HFFc6 (cell line): Measurements from ENCODE around the gene NDUFB2. TPM values are rescaled to one million over a fixed set of nuclear protein-coding genes. Genes with fewer than 3 reads are reported as not detected.

ENCODE experiments used
- DNase-seq: peaks from one replicate; pipeline ENCODE4 v3.0.0-alpha.2; 2018
- H3K27ac Mint-ChIP-seq: 2 replicates; pipeline ENCODE4 v1.8.0; 2020; ENCODE audit warnings: mild to moderate bottlenecking, mixed read lengths
- H3K27me3 Mint-ChIP-seq: 2 replicates; pipeline ENCODE4 v1.8.0; 2021; ENCODE audit warnings: mild to moderate bottlenecking, moderate library complexity, mixed read lengths; ENCODE audit not compliant: insufficient read depth
- H3K36me3 Mint-ChIP-seq: 2 replicates; pipeline ENCODE4 v1.8.0; 2021; ENCODE audit warnings: low read depth, mixed read lengths
- H3K4me1 Mint-ChIP-seq: 2 replicates; pipeline ENCODE4 v1.8.0; 2020; ENCODE audit warnings: low read depth, mixed read lengths
- H3K4me3 Mint-ChIP-seq: 2 replicates; pipeline ENCODE4 v1.8.0; 2020; ENCODE audit warnings: mild to moderate bottlenecking, moderate library complexity, mixed read lengths
- H3K9me3 Mint-ChIP-seq: 2 replicates; pipeline ENCODE4 v1.8.0; 2020; ENCODE audit warnings: mild to moderate bottlenecking, mixed read lengths
- total RNA-seq, 6 experiments: library from RNA; stranded (reverse); fragmentation: NEBNext Ultra II Directional; extraction: Animal tissue kit (Norgen Biotek cat#: 25700); gene quantifications; 2 replicates in 1 of 6; 3 replicates in 5 of 6; pipeline ENCODE4 v1.2.3, GENCODE V29; 2021
- TF ChIP-seq, protein P1 (sequence below): fragments of 200-600 bp; sonication (generic); IDR thresholded peaks from 2 replicates; pipeline ENCODE4 v1.5.0; 2021; ENCODE audit warnings: antibody characterized with exemption, mild to moderate bottlenecking

NDUFB2 gene
- total RNA-seq, 6 experiments from 2014 or later = 176 to 254 (median 205) TPM

DNA sequence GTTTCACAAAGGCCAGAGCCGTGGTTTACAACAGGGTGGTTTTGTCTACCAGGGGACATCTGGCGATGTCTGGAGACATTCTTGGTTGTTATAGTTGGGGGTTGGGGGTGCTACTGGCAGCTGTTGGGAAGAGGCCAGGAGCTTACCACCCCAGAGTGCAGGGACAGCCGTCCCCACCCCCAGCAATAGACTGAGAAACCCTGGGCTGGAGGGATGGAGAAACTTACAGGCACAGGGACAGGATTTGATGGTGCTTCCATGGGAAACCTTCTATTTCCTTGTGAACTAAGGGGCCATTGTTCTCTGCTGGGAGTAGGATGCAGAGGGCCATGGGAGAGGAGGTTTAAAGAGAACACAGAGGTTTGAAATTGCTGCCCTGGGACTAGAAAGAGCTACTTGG lies 12.9 kb upstream of the NDUFB2 start:
- H3K9me3 Mint-ChIP-seq = no peaks in the 10 kb centered on the region
- H3K4me3 Mint-ChIP-seq = no peak overlapping the region
- H3K36me3 Mint-ChIP-seq = peaks cover 12% of the 10 kb centered on the region

DNA sequence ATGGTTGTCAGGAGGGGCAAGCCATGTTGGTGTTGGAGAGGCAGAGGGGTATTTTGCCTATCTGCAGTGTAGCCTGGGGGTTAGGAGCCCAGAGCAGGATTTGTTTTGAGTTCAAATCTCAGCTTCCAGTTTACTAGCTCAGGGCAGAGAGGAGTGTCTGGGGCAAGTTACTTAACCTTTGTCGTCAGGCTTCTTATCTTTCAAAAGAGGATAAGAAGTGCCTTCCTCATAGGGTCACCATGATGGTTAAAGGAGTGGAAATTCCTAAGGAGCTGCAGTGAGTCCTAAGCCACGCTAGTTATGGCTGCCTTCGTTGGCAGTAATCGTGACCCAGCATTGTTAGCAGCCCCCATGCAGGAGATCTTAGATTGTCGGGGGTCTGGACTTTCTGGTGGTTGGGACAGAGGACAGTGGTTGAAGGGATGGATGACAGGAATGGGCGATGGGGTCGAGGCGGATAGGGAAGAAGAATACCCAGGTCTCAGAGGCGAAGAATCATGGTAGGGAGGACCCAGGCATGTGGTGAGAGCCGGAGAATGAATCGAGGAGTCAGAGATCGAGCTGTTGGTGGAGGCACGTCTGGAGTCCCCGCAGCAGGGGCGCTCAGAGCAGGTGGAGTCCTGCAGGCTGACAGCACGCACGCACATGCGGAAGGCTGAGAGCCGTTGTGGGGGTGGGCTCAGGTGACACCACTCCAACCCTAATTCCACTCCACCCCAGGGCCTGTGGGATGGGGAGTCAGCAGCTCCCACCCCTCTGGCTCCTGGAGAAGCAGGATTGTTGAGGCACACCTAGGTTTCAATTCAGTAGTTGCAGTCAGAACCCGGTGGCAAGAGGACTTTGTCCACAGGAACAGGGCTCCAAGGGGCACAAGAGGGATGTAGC lies 12.2 kb upstream of the NDUFB2 start:
- TF ChIP-seq, protein P1, sequence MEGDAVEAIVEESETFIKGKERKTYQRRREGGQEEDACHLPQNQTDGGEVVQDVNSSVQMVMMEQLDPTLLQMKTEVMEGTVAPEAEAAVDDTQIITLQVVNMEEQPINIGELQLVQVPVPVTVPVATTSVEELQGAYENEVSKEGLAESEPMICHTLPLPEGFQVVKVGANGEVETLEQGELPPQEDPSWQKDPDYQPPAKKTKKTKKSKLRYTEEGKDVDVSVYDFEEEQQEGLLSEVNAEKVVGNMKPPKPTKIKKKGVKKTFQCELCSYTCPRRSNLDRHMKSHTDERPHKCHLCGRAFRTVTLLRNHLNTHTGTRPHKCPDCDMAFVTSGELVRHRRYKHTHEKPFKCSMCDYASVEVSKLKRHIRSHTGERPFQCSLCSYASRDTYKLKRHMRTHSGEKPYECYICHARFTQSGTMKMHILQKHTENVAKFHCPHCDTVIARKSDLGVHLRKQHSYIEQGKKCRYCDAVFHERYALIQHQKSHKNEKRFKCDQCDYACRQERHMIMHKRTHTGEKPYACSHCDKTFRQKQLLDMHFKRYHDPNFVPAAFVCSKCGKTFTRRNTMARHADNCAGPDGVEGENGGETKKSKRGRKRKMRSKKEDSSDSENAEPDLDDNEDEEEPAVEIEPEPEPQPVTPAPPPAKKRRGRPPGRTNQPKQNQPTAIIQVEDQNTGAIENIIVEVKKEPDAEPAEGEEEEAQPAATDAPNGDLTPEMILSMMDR = no peak
- no peak overlapping the region for H3K27ac Mint-ChIP-seq
- no peak for DNase-seq
- no peak overlapping the region for H3K4me3 Mint-ChIP-seq
- no peaks in the 10 kb centered on the region for H3K9me3 Mint-ChIP-seq
- no peaks in the 10 kb centered on the region; the same call in 1 of the 2 replicates for H3K27me3 Mint-ChIP-seq
- peaks cover 8% of the 10 kb centered on the region for H3K36me3 Mint-ChIP-seq
- no peaks in the 10 kb centered on the region for H3K4me1 Mint-ChIP-seq

More for the DNA sequence above, 12.9 kb upstream of the NDUFB2 start:
- no peaks in the 10 kb centered on the region; the same call in 1 of the 2 replicates for H3K27me3 Mint-ChIP-seq
- H3K4me1 Mint-ChIP-seq = no peaks in the 10 kb centered on the region
- TF ChIP-seq, protein P1 = no peak
- H3K27ac Mint-ChIP-seq = no peak overlapping the region
- DNase-seq = no peak

DNA sequence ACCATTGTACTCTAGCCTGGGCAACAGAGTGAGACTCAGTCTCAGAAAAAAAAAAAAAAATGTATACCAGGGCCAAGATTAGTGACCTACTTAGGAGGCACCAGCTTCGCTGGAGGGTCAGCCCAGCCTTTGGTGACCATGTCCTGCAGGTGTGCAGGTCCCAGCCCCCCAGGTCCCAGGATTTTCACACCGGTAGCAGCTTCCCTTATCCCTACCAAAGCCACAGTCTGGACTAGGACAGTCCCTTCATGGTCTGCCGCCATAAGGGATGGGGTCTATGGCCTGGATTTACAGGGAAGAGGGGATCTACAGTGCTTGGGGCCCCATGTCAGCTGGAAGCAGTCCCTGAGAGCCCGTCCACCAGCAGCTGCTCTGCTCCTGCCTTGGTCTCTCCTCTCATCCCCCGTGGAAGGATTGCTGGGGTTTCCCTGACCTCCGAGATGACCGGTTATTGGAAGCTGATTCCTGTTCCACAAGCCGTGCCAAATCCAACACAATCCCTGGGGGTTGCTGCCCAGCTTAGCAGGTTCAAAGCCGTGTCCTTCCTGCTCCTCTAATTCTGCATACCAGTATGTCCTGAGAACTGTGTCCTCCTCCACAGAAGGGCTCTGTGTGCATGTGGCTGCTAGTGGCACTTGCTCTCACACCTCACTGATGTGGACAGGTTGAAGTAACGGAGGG lies 11.0 kb upstream of the NDUFB2 start:
- TF ChIP-seq, protein P1 = no peak
- H3K27me3 Mint-ChIP-seq = no peaks in the 10 kb centered on the region; the same call in 1 of the 2 replicates
- H3K36me3 Mint-ChIP-seq = peaks cover 6% of the 10 kb centered on the region
- no peak for DNase-seq
- no peaks in the 10 kb centered on the region for H3K4me1 Mint-ChIP-seq
- no peak overlapping the region for H3K27ac Mint-ChIP-seq
- no peaks in the 10 kb centered on the region for H3K9me3 Mint-ChIP-seq
- no peak overlapping the region for H3K4me3 Mint-ChIP-seq

DNA sequence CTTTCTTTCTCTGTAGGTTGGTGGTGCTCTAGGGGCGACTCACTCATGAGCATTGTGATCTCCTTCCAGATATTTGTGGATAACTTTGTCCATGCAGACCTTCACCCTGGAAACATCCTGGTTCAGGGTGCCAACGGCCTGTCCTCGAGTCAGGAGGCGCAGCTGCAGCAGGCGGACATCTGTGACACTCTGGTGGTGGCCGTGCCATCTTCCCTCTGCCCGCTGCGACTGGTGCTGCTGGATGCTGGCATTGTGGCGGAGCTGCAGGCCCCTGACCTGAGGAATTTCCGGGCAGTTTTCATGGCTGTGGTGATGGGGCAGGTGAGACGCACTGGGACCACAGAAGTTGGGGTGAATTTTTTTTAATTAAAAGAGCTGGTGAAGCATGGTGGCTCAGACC lies 9.6 kb upstream of the NDUFB2 start:
- Mint-ChIP-seq H3K36me3 (no peaks in the 10 kb centered on the region), H3K4me3 (no peak overlapping the region), H3K4me1 (no peaks in the 10 kb centered on the region), H3K27me3 (no peaks in the 10 kb centered on the region; the same call in 1 of the 2 replicates), H3K9me3 (no peaks in the 10 kb centered on the region), H3K27ac (no peak overlapping the region)
- DNase-seq = no peak
- TF ChIP-seq, protein P1 = no peak

DNA sequence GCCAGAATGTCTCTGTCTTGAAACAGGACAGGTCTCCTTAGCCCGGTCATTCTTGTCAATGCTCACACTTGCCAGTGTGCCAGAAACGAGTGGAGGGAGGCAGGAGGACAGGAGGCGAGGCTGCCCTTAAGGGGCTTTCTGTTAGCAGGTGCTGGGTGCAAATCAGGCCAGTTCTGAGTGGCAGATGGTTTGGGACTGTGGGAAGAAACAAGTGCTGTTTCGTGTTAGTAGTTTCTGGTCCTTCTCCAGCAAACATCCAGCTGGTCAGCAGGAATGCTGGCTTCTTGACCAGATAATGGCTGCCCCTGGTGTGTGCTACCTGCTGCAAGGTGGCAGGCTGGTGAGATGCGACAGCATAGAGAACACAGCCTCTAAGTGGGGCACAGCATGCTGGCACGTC lies 8.2 kb upstream of the NDUFB2 start:
- Mint-ChIP-seq H3K9me3 (no peaks in the 10 kb centered on the region), H3K4me1 (no peaks in the 10 kb centered on the region), H3K27ac (no peak overlapping the region), H3K36me3 (no peaks in the 10 kb centered on the region), H3K27me3 (no peaks in the 10 kb centered on the region; the same call in 1 of the 2 replicates), H3K4me3 (no peak overlapping the region)
- no peak for DNase-seq
- TF ChIP-seq, protein P1 = no peak
